HuH-7.5 (cell line): ENCODE results near the gene TIMP4.

Source experiments
- DNase-seq: peaks from one replicate; pipeline ENCODE4 v3.0.0; 2011; ENCODE audit warnings: low spot score

TIMP4 gene

DNA sequence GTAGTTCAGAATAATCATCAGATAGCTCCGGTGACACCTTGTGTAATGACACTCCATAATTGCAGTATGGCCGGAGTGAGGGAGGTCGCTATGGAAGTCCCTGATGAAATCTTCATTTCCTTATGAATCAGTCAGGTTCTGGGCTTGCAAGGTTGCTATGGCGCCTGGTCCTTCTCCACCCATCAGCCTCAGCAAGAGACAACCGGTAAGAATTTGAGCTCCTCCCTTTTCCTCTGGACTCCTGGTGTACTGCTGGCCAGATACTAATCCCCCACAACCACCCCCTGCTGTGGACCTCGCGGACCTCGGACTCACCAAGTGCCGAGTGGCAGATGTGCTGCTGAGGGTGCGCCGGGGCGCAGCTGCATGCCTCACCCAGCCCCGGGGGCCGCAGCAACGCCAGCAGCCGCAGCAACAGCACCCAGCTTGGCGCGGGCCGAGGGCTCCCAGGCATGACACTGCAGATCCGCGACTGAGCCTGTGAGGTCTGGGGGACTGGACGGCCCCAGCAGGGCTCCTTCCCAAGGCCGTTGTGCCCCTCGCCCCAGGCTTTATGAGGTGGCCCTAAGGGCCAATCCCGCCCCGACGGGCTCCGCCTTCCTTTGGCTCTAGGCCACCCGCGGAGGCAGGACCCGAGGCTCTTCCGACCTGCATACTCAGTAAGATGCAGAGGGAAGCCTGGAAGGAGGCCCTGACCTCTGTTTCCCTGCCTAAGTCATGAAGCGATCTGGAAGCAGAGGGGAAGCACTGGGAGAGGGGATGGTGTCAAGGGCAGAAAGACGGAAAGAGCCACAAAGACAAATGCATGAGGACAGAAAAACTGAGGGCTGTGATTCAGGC, at the start of gene TIMP4:
TIMP4 (minus strand) TSS at position 526 of the 840 bp plus-strand sequence; CDS start at position 454, 72 bp downstream.
- DNase-seq, result peak; percentile 49

DNA sequence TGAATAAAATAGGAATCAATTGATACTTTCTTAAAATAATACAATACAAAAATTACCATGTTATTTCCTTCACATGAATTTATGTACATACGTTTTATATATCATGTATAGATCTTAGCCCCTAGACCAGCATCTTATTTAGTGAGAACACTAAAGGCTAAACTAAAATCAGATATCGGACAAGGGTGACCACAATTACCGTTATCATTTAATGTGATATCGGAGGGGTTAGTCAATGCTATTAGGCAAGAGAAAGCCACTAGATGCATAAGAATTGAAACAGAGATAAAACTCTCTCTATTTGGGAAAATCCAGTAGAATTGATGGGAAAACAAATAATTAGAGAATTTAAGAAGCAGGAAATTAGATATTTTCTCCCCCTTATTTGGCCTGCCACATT, 46.5 kb upstream of the TIMP4 start:
- DNase-seq, result no peak

DNA sequence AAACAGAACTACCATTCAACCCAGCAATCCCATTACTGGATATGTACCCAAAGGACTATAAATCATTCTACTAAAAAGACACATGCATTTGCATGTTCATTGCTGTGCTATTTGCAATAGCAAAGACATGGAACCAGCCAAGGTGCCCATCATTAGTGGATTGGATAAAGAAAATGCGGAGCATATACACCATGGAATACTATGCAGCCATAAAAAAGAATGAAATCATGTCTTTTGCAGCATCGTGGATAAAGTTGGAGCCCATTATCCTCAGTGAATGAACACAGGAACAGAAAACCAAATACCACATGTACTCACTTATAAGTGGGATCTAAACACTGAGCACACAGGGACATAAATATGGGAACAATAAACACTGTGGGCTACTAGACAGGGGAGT, 43.1 kb upstream of the TIMP4 start:
- DNase-seq, result no peak

DNA sequence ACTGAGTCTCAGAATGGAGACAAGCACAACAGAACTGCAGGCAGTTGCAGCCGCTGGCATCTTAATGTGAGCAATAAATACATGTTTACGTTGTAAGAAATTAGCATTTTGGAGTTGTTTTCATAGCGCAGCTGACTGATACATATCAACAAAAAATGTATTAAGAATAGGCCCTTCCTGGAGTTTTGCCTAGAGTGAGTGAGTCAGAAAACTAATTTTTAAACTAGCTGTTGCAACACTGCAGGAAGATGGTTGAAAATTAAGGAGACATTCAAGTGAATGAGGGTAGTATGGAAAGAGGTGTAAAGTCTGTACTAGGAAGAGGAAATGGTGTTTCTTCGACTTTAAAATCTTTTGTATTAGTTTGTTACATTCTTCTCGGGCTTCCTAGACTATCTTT, 39.6 kb upstream of the TIMP4 start:
- no peak for DNase-seq

GRCh38 chr3:12197475-12197874, 38.8 kb upstream of the TIMP4 start:
- DNase-seq, result no peak

DNA sequence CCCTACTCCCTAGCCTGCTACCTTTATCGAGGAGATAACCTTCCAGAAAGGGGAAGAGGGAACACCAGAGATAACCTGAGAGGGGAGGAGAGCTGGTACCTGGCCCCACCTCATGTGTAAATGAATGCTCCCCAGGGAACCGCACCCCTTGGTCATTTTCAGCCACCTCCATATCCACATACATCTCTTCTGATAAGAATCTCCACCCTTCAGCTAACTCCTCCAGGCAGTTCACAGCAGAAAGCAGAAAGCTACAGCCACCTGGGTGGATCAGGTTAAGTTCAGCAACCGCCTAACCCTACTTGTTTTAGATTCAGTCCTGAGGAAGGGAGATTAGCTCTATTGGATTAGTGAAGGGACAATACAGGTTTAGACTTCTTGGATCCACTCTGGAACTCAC, 38.0 kb upstream of the TIMP4 start:
- DNase-seq, result no peak

- no peak for DNase-seq
Measured at GRCh38 chr3:12195231-12195630, 36.5 kb upstream of the TIMP4 start.

DNA sequence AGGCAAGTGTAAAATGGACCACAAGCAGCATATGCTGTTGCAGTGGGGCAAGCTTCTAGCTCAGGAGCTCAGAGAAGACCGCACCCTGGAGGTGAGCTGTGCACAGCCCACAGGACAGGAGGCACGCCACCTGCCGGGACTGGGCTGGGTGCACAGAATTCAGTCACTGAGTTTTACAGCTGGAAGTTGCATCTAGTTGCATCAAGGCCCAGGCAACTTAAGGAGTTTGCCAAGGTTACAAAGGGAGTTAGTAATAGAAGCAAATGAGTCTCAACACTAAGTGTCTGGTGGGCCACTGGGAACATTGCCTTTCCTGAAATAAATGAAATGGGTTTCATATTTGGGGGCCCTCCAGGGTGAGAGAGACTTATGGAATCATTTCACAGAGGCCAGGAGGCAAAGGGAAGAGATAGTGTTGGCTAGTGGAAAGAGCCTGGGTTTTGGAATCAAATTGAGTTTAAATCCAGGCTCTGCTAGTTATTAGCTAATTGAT, 36.0 kb upstream of the TIMP4 start:
- DNase-seq, result peak; percentile 67

DNA sequence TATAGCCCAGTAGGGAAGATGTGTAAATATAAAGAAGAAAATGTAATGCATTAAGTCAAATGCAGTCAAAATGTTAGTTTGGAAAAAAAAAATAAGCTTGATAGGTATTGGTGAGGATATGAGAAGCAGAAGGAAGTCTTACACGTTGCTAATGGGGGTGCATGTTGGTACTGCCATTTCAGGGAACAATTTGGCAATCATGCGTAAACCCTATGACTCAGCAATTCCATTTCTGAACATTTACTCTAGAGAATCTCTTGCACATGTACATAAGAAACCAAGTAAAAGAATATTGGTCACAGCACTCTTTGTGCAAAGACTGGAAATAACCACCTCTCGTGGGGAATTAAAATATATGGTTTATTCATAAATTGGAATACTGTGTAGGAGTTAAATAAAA, 35.5 kb upstream of the TIMP4 start:
- DNase-seq, result no peak

- no peak for DNase-seq
Measured at GRCh38 chr3:12193485-12194165, 34.9 kb upstream of the TIMP4 start.

- DNase-seq, result no peak
Measured at GRCh38 chr3:12192655-12193484, 34.2 kb upstream of the TIMP4 start.

GRCh38 chr3:12192173-12192572, 33.5 kb upstream of the TIMP4 start:
- no peak for DNase-seq

GRCh38 chr3:12191559-12191958, 32.8 kb upstream of the TIMP4 start:
- no peak for DNase-seq

GRCh38 chr3:12190832-12191231, 32.1 kb upstream of the TIMP4 start:
- DNase-seq, result no peak

GRCh38 chr3:12190221-12190807, 31.6 kb upstream of the TIMP4 start:
- DNase-seq, result no peak

GRCh38 chr3:12188681-12189287, 30.1 kb upstream of the TIMP4 start:
- no peak for DNase-seq

- no peak for DNase-seq
Measured at GRCh38 chr3:12188328-12188648, 29.6 kb upstream of the TIMP4 start.

- no peak for DNase-seq
Measured at GRCh38 chr3:12187448-12188327, 29.0 kb upstream of the TIMP4 start.

DNA sequence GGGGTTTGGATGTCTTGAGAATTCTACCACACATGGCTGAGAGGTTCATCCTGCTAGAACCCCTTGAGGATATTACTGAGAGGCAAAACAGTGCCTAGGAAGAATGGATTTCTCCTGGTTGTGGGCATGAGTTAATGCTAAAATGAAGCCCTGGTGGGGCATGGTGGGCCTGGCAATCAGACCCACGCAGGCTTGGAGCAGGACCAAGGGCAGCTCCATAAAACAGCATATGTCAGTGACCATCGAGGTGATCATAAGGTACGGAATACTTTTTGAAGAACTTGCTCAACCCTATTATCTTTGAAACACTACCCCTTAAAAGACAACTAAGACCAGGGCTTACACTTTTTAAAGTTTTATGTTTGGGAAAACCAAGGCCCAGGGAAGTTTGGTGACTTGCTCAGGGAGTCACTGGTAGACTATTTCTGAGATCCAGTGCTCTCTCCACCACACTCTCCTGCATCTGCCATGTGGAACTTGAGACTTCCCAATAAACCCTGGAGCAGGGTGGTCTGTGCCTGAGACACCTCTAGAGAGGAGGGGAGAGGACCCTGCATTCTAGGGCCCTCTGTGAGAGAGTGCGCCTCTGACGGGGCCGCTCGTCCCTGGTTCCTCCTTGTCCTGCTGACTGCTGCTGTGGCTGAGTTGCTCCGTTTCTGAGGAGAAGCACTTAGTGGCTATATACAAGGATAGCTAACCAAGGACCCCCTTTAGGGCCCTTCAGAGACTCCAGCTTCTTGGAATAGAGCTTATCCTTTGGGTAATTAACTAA, 28.0 kb upstream of the TIMP4 start:
- DNase-seq, result no peak

- no peak for DNase-seq
Measured at GRCh38 chr3:12186046-12186445, 27.3 kb upstream of the TIMP4 start.
